MM.1S (cell line): ENCODE measurements around the gene ZNF184.

ENCODE experiments used
- EZH2 ChIP-seq: fragments of 300-600 bp; sonication (generic); optimal IDR thresholded peaks from 2 replicates; pipeline ENCODE3; 2017; ENCODE audit warnings: low read depth, mild to moderate bottlenecking, antibody characterized with exemption, low read length, mixed read lengths
- EZH2phosphoT487 ChIP-seq: fragments of 300-600 bp; sonication (generic); IDR thresholded peaks from 2 replicates; pipeline ENCODE4 v1.6.1; 2018; ENCODE audit warnings: antibody characterized with exemption, low read length
- TF ChIP-seq, protein P1 (sequence below): fragments of 300-600 bp; sonication (generic); IDR thresholded peaks from 2 replicates; pipeline ENCODE4 v1.5.1; 2016; ENCODE audit warnings: antibody characterized with exemption, low read length, mixed read lengths

DNA sequence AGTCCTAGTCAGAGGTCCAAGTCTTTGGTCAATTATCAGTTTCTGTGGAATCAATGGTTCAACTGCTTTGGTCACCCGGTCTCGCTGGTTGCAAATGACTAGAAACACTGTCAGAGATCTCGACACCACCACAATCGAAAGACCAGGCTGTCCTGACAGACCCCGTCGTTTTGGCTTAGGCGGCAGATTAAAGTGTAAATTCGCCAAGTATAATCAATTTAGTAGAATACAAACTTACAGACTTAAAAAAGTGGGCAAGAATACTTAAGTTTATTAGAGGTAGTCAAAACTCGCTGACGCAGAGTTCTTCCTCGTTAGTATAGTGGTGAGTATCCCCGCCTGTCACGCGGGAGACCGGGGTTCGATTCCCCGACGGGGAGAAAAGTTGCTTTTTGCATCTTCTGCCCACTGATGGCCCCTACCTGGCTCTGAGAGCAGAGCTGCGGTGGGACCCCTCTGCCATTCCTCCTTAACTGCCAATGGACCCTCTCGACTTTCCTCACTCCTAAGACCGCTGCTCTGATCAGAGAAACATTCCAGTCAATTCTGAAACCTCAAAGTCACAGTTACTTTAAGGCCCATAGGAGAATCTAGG, 30.6 kb upstream of the ZNF184 start:
- TF ChIP-seq, protein P1, sequence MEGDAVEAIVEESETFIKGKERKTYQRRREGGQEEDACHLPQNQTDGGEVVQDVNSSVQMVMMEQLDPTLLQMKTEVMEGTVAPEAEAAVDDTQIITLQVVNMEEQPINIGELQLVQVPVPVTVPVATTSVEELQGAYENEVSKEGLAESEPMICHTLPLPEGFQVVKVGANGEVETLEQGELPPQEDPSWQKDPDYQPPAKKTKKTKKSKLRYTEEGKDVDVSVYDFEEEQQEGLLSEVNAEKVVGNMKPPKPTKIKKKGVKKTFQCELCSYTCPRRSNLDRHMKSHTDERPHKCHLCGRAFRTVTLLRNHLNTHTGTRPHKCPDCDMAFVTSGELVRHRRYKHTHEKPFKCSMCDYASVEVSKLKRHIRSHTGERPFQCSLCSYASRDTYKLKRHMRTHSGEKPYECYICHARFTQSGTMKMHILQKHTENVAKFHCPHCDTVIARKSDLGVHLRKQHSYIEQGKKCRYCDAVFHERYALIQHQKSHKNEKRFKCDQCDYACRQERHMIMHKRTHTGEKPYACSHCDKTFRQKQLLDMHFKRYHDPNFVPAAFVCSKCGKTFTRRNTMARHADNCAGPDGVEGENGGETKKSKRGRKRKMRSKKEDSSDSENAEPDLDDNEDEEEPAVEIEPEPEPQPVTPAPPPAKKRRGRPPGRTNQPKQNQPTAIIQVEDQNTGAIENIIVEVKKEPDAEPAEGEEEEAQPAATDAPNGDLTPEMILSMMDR: no peak
- TF ChIP-seq EZH2phosphoT487: no peak
- no peak for TF ChIP-seq EZH2
